GM18868 (cell line): ENCODE data around the gene DEPDC1B.
"Not testable (repeated sequence)": the region's sequence is repeated elsewhere in the genome, so short reads cannot be mapped to it uniquely, and the experiment has no call there.

Experiments
- ATAC-seq: cut with Tn5 transposase; IDR thresholded peaks from one replicate; pipeline ENCODE4 v1.9.1; 2021; ENCODE audit warnings: mild to moderate bottlenecking, moderate library complexity; ENCODE audit not compliant: unreplicated experiment

DEPDC1B gene

GRCh38 chr5:60649288-60649917 is 50.6 kb downstream of the DEPDC1B start:
- peak; percentile 93 for ATAC-seq

GRCh38 chr5:60648175-60648574 is 51.8 kb downstream of the DEPDC1B start:
- no peak for ATAC-seq

- ATAC-seq, result no peak
These were observed 59.1 kb downstream of the DEPDC1B start for GRCh38 chr5:60640901-60641300.

- no peak for ATAC-seq
These were observed 60.4 kb downstream of the DEPDC1B start for GRCh38 chr5:60639544-60639943.

GRCh38 chr5:60638300-60638699 is 61.7 kb downstream of the DEPDC1B start:
- no peak for ATAC-seq

GRCh38 chr5:60636644-60637043 is 63.3 kb downstream of the DEPDC1B start:
- no peak for ATAC-seq

- ATAC-seq, result no peak
These were observed 64.0 kb downstream of the DEPDC1B start for GRCh38 chr5:60636001-60636400.

- no peak for ATAC-seq
These were observed 65.9 kb downstream of the DEPDC1B start for GRCh38 chr5:60634051-60634450.

- ATAC-seq, result no peak
These were observed 66.6 kb downstream of the DEPDC1B start for GRCh38 chr5:60633341-60633740.

- no peak for ATAC-seq
These were observed 67.8 kb downstream of the DEPDC1B start for GRCh38 chr5:60632153-60632552.

- ATAC-seq, result no peak
These were observed 69.1 kb downstream of the DEPDC1B start for GRCh38 chr5:60630836-60631235.

GRCh38 chr5:60630179-60630578 is 69.8 kb downstream of the DEPDC1B start:
- ATAC-seq, result no peak

GRCh38 chr5:60624875-60625274 is 75.1 kb downstream of the DEPDC1B start:
- ATAC-seq, result not testable (repeated sequence)

GRCh38 chr5:60620752-60621151 is 79.2 kb downstream of the DEPDC1B start:
- not testable (repeated sequence) for ATAC-seq

GRCh38 chr5:60613826-60614225 is 86.1 kb downstream of the DEPDC1B start:
- ATAC-seq, result peak; percentile 47

- peak; percentile 63 for ATAC-seq
These were observed 88.7 kb downstream of the DEPDC1B start for GRCh38 chr5:60611099-60611740.

- ATAC-seq, result no peak
These were observed 95.2 kb downstream of the DEPDC1B start for GRCh38 chr5:60604771-60605170.

GRCh38 chr5:60598424-60598823 is 101.5 kb downstream of the DEPDC1B start:
- peak; percentile 72 for ATAC-seq

GRCh38 chr5:60597572-60598320 is 102.2 kb downstream of the DEPDC1B start:
- peak; percentile 73 for ATAC-seq

- no peak for ATAC-seq
These were observed 105.1 kb downstream of the DEPDC1B start for GRCh38 chr5:60594715-60595477.

- no peak for ATAC-seq
These were observed 109.8 kb downstream of the DEPDC1B start for GRCh38 chr5:60590172-60590571.
